Measurements from ENCODE around the gene CFAP299.

CFAP299 gene

DNA sequence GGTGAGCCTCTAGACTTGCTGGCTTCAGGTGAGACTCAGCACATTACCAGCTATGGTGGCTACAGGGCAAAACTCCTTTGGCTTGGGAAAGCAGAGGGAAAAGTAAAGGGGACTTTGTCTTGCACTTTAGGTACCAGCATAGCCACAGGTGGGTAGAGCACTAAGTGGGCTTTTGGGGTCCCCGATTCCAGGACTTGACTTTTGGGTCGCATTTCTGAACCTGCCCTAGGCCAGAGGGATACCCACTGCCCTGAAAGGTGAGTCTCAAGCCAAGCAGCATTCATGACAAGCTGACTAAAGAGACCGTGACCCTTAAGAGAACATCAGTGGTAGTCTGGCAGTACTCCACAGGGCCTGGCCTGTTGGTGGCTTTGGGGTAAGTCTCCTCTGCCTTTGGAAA, 224.8 kb downstream of the CFAP299 start:
- H3K79me1 ChIP-seq (ENCODE audit: low read depth, low read length) = no peaks in the 10 kb centered on the region
- no peak overlapping the region for H3K9ac ChIP-seq (ENCODE audit: low read depth, low read length, poor library complexity)
- DNase-seq (ENCODE audit: low spot score) = no peak
- no peak overlapping the region for H2BK15ac ChIP-seq (ENCODE audit: low read length)
- no peaks in the 10 kb centered on the region for H3K4me1 ChIP-seq (ENCODE audit: control insufficient read depth in 2 of 2, insufficient read depth in 1 of 2, low read depth in 1 of 2, low read length in 2 of 2)
- H2BK5ac ChIP-seq (ENCODE audit: low read length) = no peak overlapping the region
- no peak overlapping the region for H3K18ac ChIP-seq (ENCODE audit: low read length)
- H4K91ac ChIP-seq (ENCODE audit: low read depth, low read length, poor library complexity) = no peak overlapping the region
- H2BK12ac ChIP-seq (ENCODE audit: low read length) = no peak overlapping the region
- H3K4ac ChIP-seq (ENCODE audit: low read length) = no peak overlapping the region
- no peak overlapping the region for H3K14ac ChIP-seq (ENCODE audit: low read length)
- no peaks in the 10 kb centered on the region for H3K9me3 ChIP-seq (replicated peaks in 1 of 2; ENCODE audit: control insufficient read depth in 2 of 2, insufficient read depth in 1 of 2, low read depth in 1 of 2, low read length in 2 of 2)
- no peak overlapping the region for H2AFZ ChIP-seq (ENCODE audit: low read length)
- H4K8ac ChIP-seq (ENCODE audit: low read depth, low read length) = no peak overlapping the region
- H3K27me3 ChIP-seq (ENCODE audit: control insufficient read depth in 3 of 3, insufficient read depth in 3 of 3, low read depth in 1 of 3, low read length in 3 of 3) = no peaks in the 10 kb centered on the region
- no peak overlapping the region for H3K27ac ChIP-seq (replicated peaks; ENCODE audit: low read length)
- no peak overlapping the region for H3K23ac ChIP-seq (ENCODE audit: low read depth, low read length, poor library complexity)
- no peak overlapping the region for H2BK120ac ChIP-seq (ENCODE audit: low read depth, low read length)
- H2AK5ac ChIP-seq (ENCODE audit: low read depth, low read length) = no peak overlapping the region
- H3K4me2 ChIP-seq (ENCODE audit: insufficient read depth, low read length, poor library complexity, severe bottlenecking) = no peak overlapping the region
- no peak overlapping the region for H3K4me3 ChIP-seq (ENCODE audit: low read length in 2 of 2)
- H3K36me3 ChIP-seq (replicated peaks in 1 of 2; ENCODE audit: control insufficient read depth in 2 of 2, insufficient read depth in 2 of 2, low read length in 2 of 2) = no peaks in the 10 kb centered on the region
- WGBS, 2 donors (ENCODE audit: extremely low coverage in 2 of 2, insufficient read length in 2 of 2, insufficient replicate concordance in 1 of 2) = no CpG with 5 or more reads among the region's 3 CpGs

DNA sequence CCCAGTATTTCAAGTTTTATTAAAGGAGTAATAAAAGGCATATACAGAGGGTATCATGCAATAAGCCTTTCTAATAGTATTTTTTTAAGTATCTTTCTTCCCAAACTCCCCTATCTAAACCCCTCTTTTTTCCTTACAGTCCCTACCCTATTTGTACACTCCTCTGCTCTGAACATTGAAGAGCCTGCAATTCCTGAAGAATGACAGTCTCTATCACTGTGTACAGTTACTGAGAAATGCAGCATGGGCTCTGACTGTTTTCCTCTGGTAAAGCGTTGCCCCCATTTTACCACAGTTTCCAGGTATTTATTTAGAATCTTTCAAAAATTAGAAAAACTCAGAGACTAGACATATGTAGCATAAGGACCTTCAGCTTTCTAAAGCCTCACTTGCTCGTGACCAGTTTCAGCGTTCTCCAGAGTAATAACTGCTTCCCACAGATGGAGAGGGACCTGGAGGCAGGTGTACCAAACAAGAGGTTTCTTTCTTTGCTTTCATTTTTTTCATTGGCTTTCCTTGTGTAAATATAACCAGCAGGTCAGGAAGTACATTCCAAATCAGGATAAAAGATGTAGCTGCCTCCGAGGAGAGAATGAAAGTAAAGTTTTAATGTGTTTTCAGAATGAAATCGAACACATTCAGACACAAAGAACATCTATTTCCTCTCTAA, 230.8 kb downstream of the CFAP299 start:
- Histone ChIP-seq H2BK120ac (ENCODE audit: low read depth, low read length) (no peak overlapping the region), H3K4me1 (ENCODE audit: control insufficient read depth in 2 of 2, insufficient read depth in 1 of 2, low read depth in 1 of 2, low read length in 2 of 2) (peaks cover 0 to 4% of the 10 kb centered on the region in 2 donors), H4K91ac (ENCODE audit: low read depth, low read length, poor library complexity) (no peak overlapping the region), H3K79me1 (ENCODE audit: low read depth, low read length) (no peaks in the 10 kb centered on the region), H3K27me3 (ENCODE audit: control insufficient read depth in 3 of 3, insufficient read depth in 3 of 3, low read depth in 1 of 3, low read length in 3 of 3) (no peaks in the 10 kb centered on the region), H2BK12ac (ENCODE audit: low read length) (no peak overlapping the region), H3K4me3 (ENCODE audit: low read length in 2 of 2) (no peak overlapping the region), H3K18ac (ENCODE audit: low read length) (no peak overlapping the region), H2BK5ac (ENCODE audit: low read length) (no peak overlapping the region), H3K4ac (ENCODE audit: low read length) (no peak overlapping the region), H3K36me3 (replicated peaks in 1 of 2; ENCODE audit: control insufficient read depth in 2 of 2, insufficient read depth in 2 of 2, low read length in 2 of 2) (no peaks in the 10 kb centered on the region), H3K14ac (ENCODE audit: low read length) (no peak overlapping the region), H3K9ac (ENCODE audit: low read depth, low read length, poor library complexity) (no peak overlapping the region), H2BK15ac (ENCODE audit: low read length) (no peak overlapping the region), H3K23ac (ENCODE audit: low read depth, low read length, poor library complexity) (no peak overlapping the region), H3K27ac (replicated peaks; ENCODE audit: low read length) (no peak overlapping the region), H3K4me2 (ENCODE audit: insufficient read depth, low read length, poor library complexity, severe bottlenecking) (no peak overlapping the region), H3K9me3 (replicated peaks in 1 of 2; ENCODE audit: control insufficient read depth in 2 of 2, insufficient read depth in 1 of 2, low read depth in 1 of 2, low read length in 2 of 2) (no peaks in the 10 kb centered on the region), H2AFZ (ENCODE audit: low read length) (no peak overlapping the region), H4K8ac (ENCODE audit: low read depth, low read length) (no peak overlapping the region), H2AK5ac (ENCODE audit: low read depth, low read length) (no peak overlapping the region)
- no peak for DNase-seq (ENCODE audit: low spot score)
- WGBS, 2 donors (ENCODE audit: extremely low coverage in 2 of 2, insufficient read length in 2 of 2, insufficient replicate concordance in 1 of 2) = no CpG with 5 or more reads among the region's 5 CpGs

DNA sequence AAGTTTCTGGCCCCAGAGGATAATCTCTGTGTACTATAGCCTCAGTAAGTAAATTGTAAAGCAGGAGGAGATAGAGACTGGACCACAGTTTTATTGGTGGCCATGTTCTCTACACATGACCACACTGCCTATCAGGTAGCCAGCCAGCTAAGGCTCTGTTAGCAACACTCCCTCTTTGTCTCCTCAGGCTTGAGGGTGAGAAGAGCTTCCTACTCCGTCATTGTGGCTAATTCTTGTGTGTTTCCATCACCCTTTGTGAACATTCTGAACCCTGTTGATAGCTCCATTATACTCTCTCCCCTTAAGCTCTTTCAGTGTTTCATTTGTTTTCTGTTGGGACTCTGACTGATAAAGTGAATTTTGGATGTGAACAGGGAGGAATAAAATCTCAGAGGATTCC, 233.4 kb downstream of the CFAP299 start:
- H3K27me3 ChIP-seq (ENCODE audit: control insufficient read depth in 3 of 3, insufficient read depth in 3 of 3, low read depth in 1 of 3, low read length in 3 of 3) = no peaks in the 10 kb centered on the region
- H3K9me3 ChIP-seq (replicated peaks in 1 of 2; ENCODE audit: control insufficient read depth in 2 of 2, insufficient read depth in 1 of 2, low read depth in 1 of 2, low read length in 2 of 2) = no peaks in the 10 kb centered on the region
- H3K23ac ChIP-seq (ENCODE audit: low read depth, low read length, poor library complexity) = no peak overlapping the region
- no peaks in the 10 kb centered on the region for H3K79me1 ChIP-seq (ENCODE audit: low read depth, low read length)
- no peak overlapping the region for H3K18ac ChIP-seq (ENCODE audit: low read length)
- H3K9ac ChIP-seq (ENCODE audit: low read depth, low read length, poor library complexity) = no peak overlapping the region
- H3K4ac ChIP-seq (ENCODE audit: low read length) = no peak overlapping the region
- H4K91ac ChIP-seq (ENCODE audit: low read depth, low read length, poor library complexity) = no peak overlapping the region
- H3K36me3 ChIP-seq (replicated peaks in 1 of 2; ENCODE audit: control insufficient read depth in 2 of 2, insufficient read depth in 2 of 2, low read length in 2 of 2) = no peaks in the 10 kb centered on the region
- no CpG with 5 or more reads among the region's 1 CpG for WGBS, 2 donors (ENCODE audit: extremely low coverage in 2 of 2, insufficient read length in 2 of 2, insufficient replicate concordance in 1 of 2)
- H3K14ac ChIP-seq (ENCODE audit: low read length) = no peak overlapping the region
- H3K4me2 ChIP-seq (ENCODE audit: insufficient read depth, low read length, poor library complexity, severe bottlenecking) = no peak overlapping the region
- H2AFZ ChIP-seq (ENCODE audit: low read length) = peak overlapping the region; percentile 29
- no peak overlapping the region for H2BK15ac ChIP-seq (ENCODE audit: low read length)
- H3K4me3 ChIP-seq (ENCODE audit: low read length in 2 of 2) = no peak overlapping the region
- H2AK5ac ChIP-seq (ENCODE audit: low read depth, low read length) = no peak overlapping the region
- H2BK120ac ChIP-seq (ENCODE audit: low read depth, low read length) = no peak overlapping the region
- no peak overlapping the region for H4K8ac ChIP-seq (ENCODE audit: low read depth, low read length)
- DNase-seq (ENCODE audit: low spot score) = peak; percentile 53
- peak overlapping the region; percentile 25 for H3K27ac ChIP-seq (replicated peaks; ENCODE audit: low read length)
- H3K4me1 ChIP-seq (ENCODE audit: control insufficient read depth in 2 of 2, insufficient read depth in 1 of 2, low read depth in 1 of 2, low read length in 2 of 2) = peaks cover 0 to 4% of the 10 kb centered on the region in 2 donors
- no peak overlapping the region for H2BK5ac ChIP-seq (ENCODE audit: low read length)
- H2BK12ac ChIP-seq (ENCODE audit: low read length) = no peak overlapping the region

DNA sequence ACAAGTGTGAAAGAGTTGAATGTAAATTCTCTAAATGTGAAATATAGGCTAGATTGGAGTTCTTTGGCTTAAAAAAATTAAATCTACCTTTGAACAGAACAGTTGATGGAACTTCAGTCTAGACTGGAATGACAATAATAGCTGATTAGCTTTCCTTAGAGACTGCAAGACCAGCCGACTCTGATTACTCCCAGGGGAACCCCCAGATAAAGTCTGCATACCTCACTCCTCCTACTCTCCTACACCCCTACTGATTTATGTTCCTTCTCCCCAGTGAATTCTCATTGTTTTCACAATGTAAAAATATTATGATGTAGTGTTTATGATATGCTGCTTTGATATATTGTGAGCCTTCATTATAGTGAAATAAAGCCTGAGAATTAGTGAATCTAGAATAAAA, 241.3 kb downstream of the CFAP299 start:
- H4K8ac ChIP-seq (ENCODE audit: low read depth, low read length) = no peak overlapping the region
- no peak overlapping the region for H3K4me3 ChIP-seq (ENCODE audit: low read length in 2 of 2)
- H2AFZ ChIP-seq (ENCODE audit: low read length) = no peak overlapping the region
- H2BK15ac ChIP-seq (ENCODE audit: low read length) = no peak overlapping the region
- no peak overlapping the region for H3K18ac ChIP-seq (ENCODE audit: low read length)
- H3K9ac ChIP-seq (ENCODE audit: low read depth, low read length, poor library complexity) = no peak overlapping the region
- H3K79me1 ChIP-seq (ENCODE audit: low read depth, low read length) = no peaks in the 10 kb centered on the region
- H2BK5ac ChIP-seq (ENCODE audit: low read length) = no peak overlapping the region
- no peak for DNase-seq (ENCODE audit: low spot score)
- no peak overlapping the region for H2BK120ac ChIP-seq (ENCODE audit: low read depth, low read length)
- no peak overlapping the region for H3K14ac ChIP-seq (ENCODE audit: low read length)
- H3K27ac ChIP-seq (replicated peaks; ENCODE audit: low read length) = no peak overlapping the region
- no peak overlapping the region for H3K4ac ChIP-seq (ENCODE audit: low read length)
- no peak overlapping the region for H2BK12ac ChIP-seq (ENCODE audit: low read length)
- H3K36me3 ChIP-seq (replicated peaks in 1 of 2; ENCODE audit: control insufficient read depth in 2 of 2, insufficient read depth in 2 of 2, low read length in 2 of 2) = no peaks in the 10 kb centered on the region
- no peak overlapping the region for H3K23ac ChIP-seq (ENCODE audit: low read depth, low read length, poor library complexity)
- no peak overlapping the region for H4K91ac ChIP-seq (ENCODE audit: low read depth, low read length, poor library complexity)
- H3K27me3 ChIP-seq (ENCODE audit: control insufficient read depth in 3 of 3, insufficient read depth in 3 of 3, low read depth in 1 of 3, low read length in 3 of 3) = no peaks in the 10 kb centered on the region
- no peak overlapping the region for H2AK5ac ChIP-seq (ENCODE audit: low read depth, low read length)
- no peaks in the 10 kb centered on the region for H3K4me1 ChIP-seq (ENCODE audit: control insufficient read depth in 2 of 2, insufficient read depth in 1 of 2, low read depth in 1 of 2, low read length in 2 of 2)
- no peaks in the 10 kb centered on the region for H3K9me3 ChIP-seq (replicated peaks in 1 of 2; ENCODE audit: control insufficient read depth in 2 of 2, insufficient read depth in 1 of 2, low read depth in 1 of 2, low read length in 2 of 2)
- WGBS, 2 donors (ENCODE audit: extremely low coverage in 2 of 2, insufficient read length in 2 of 2, insufficient replicate concordance in 1 of 2) = no CpG with 5 or more reads among the region's 1 CpG
- H3K4me2 ChIP-seq (ENCODE audit: insufficient read depth, low read length, poor library complexity, severe bottlenecking) = no peak overlapping the region

Measured in neuronal stem cell (in vitro differentiated cells).